Activated CD8-positive, alpha-beta memory T cell treated with anti-CD3 and anti-CD28 coated beads for 48 hours (primary cell): ENCODE measurements around the gene HEXA.

Experiments used
- DNase-seq, 3 experiments: peaks; one replicate each; pipeline ENCODE4 v3.0.0-alpha.2; 2020; ENCODE audit warnings: low read depth in 2 of 3, low spot score in 2 of 3

HEXA gene

GRCh38 chr15:72377331-72377730 lies 1.5 kb upstream of the HEXA start:
- no peak for DNase-seq

- no peak for DNase-seq
These were observed 341 bp downstream of the HEXA start for GRCh38 chr15:72375501-72375845.

GRCh38 chr15:72372361-72372760 lies 3.5 kb downstream of the HEXA start:
- DNase-seq: no peak

- DNase-seq: no peak
These were observed 5.8 kb downstream of the HEXA start for GRCh38 chr15:72369964-72370363.

- DNase-seq: no peak
These were observed 6.9 kb downstream of the HEXA start for GRCh38 chr15:72368899-72369298.

- no peak for DNase-seq
These were observed 7.5 kb downstream of the HEXA start for GRCh38 chr15:72368325-72368724.

- DNase-seq: no peak
These were observed 10.0 kb downstream of the HEXA start for GRCh38 chr15:72365844-72366243.

GRCh38 chr15:72361176-72361575 lies 14.6 kb downstream of the HEXA start:
- DNase-seq: no peak

- DNase-seq: no peak
These were observed 17.1 kb downstream of the HEXA start for GRCh38 chr15:72358650-72359171.

GRCh38 chr15:72358121-72358520 lies 17.7 kb downstream of the HEXA start:
- no peak for DNase-seq

- no peak for DNase-seq
These were observed 21.3 kb downstream of the HEXA start for GRCh38 chr15:72354496-72354895.

GRCh38 chr15:72353266-72353665 lies 22.5 kb downstream of the HEXA start:
- DNase-seq: no peak

GRCh38 chr15:72345806-72346205 lies 30.0 kb downstream of the HEXA start:
- no peak for DNase-seq

GRCh38 chr15:72345280-72345679 lies 30.5 kb downstream of the HEXA start:
- no peak for DNase-seq

- no peak for DNase-seq
These were observed 31.2 kb downstream of the HEXA start for GRCh38 chr15:72344602-72345001.

- DNase-seq: no peak
These were observed 33.4 kb downstream of the HEXA start for GRCh38 chr15:72342385-72342784.

- DNase-seq: no peak
These were observed 34.5 kb downstream of the HEXA start for GRCh38 chr15:72341361-72341760.

GRCh38 chr15:72340366-72340765 lies 35.4 kb downstream of the HEXA start:
- no peak for DNase-seq

GRCh38 chr15:72339777-72340177 lies 36.0 kb downstream of the HEXA start:
- DNase-seq: no peak

- no peak for DNase-seq
These were observed 37.0 kb downstream of the HEXA start for GRCh38 chr15:72338617-72339321.

GRCh38 chr15:72338148-72338547 lies 37.7 kb downstream of the HEXA start:
- no peak for DNase-seq

GRCh38 chr15:72334842-72335241 lies 41.0 kb downstream of the HEXA start:
- no peak for DNase-seq

- DNase-seq: no peak
These were observed 44.8 kb downstream of the HEXA start for GRCh38 chr15:72331021-72331420.
